ENCODE results near the gene TRMT11. TPM values are rescaled to one million over a fixed set of nuclear protein-coding genes. Genes with fewer than 3 reads are reported as not detected.

TRMT11 gene
- total and polyA plus RNA-seq, 2 of the 13 experiments (the other 11 are each of a cell fraction or from before 2014, with no cell fraction given), result 42.2 to 81.9 TPM

DNA sequence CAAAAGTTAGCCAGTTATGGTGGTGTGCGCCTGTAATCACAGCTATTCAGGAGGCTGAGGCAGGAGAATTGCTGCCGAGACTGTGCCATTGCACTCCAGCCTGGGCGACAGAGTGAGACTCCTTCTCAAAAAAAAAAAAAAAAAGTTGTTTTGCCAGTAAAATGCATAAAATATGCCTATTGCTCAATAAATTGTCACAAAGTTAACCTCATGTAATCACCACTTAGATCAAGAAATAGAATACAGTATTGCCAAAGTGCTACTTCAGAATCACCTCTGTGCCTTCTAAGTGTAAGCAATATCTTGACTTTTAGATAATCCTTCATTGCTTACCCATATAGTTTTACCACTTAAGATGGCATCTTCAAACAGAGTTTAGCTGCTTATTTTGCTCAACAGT, 80.7 kb downstream of the TRMT11 start:
- in situ Hi-C loops (cut with HindIII; ENCODE audit: extremely low pct_ligation_motif_present, low pct_unique_long_range_greater_than_20kb), result no loop called here
- ChIA-PET POLR2A (no interaction called here), CTCF (ENCODE audit: low intra/inter-chr PET ratio, low total read pairs) (no interaction called here)
- Histone ChIP-seq H3K36me3 (replicated peaks in 1 of 2; ENCODE audit: control insufficient read depth in 1 of 2, insufficient read depth in 2 of 2, low read length in 2 of 2) (peaks cover 5 to 15% of the 10 kb centered on the region in 2 experiments), H3K4me3 (replicated peaks in 1 of 3; ENCODE audit: insufficient read depth in 1 of 3, low read depth in 2 of 3, low read length in 3 of 3) (no peak overlapping the region), H3K4me2 (ENCODE audit: low read depth, low read length) (no peak overlapping the region), H4K20me1 (ENCODE audit: insufficient read depth, low read length) (no peaks in the 10 kb centered on the region), H3K79me2 (ENCODE audit: insufficient read depth, low read length) (no peaks in the 10 kb centered on the region), H2AFZ (ENCODE audit: low read length) (no peak overlapping the region), H3K9ac (ENCODE audit: insufficient read depth, low read depth, low read length) (no peak overlapping the region), H3K27me3 (ENCODE audit: control insufficient read depth in 1 of 2, insufficient read depth in 2 of 2, low read length in 2 of 2) (no peaks in the 10 kb centered on the region), H3K9me3 (ENCODE audit: low read length) (no peaks in the 10 kb centered on the region), H3K4me1 (ENCODE audit: insufficient read depth, low read length) (no peaks in the 10 kb centered on the region), H3K27ac (ENCODE audit: extremely low read length, insufficient read depth, low read length) (no peak overlapping the region)
- no TSS peak for BruUV-seq (replicated peaks)
- no peak for FAIRE-seq
- 95% methylated on average over 3 of the region's 3 CpGs for WGBS (ENCODE audit: low lambda C conversion rate)
- DNase-seq (ENCODE audit: low spot score), result no peak
- ATAC-seq, result no peak
- intact Hi-C loops (cut with micrococcal nuclease; ENCODE audit: unreplicated experiment), result no loop called here
- TF ChIP-seq CEBPB (IDR thresholded peaks at IDR 0.05; ENCODE audit: borderline replicate concordance, low read depth, low read length) (peak; percentile 37; the same call in 1 of the 2 replicates), IRF1 (CRISPR knock-in tag; IDR thresholded peaks at IDR 0.05; ENCODE audit: low read depth) (no peak), ZBTB34 (CRISPR knock-in tag; IDR thresholded peaks at IDR 0.05) (no peak), NFE2L1 (CRISPR knock-in tag; IDR thresholded peaks at IDR 0.05; ENCODE audit: borderline replicate concordance) (no peak)
- TF ChIP-seq, protein P1, sequence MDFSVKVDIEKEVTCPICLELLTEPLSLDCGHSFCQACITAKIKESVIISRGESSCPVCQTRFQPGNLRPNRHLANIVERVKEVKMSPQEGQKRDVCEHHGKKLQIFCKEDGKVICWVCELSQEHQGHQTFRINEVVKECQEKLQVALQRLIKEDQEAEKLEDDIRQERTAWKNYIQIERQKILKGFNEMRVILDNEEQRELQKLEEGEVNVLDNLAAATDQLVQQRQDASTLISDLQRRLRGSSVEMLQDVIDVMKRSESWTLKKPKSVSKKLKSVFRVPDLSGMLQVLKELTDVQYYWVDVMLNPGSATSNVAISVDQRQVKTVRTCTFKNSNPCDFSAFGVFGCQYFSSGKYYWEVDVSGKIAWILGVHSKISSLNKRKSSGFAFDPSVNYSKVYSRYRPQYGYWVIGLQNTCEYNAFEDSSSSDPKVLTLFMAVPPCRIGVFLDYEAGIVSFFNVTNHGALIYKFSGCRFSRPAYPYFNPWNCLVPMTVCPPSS (IDR thresholded peaks at IDR 0.05), result no peak

All from HepG2 (cell line).